ENCODE results near the gene ASIC2.

ASIC2 gene

DNA sequence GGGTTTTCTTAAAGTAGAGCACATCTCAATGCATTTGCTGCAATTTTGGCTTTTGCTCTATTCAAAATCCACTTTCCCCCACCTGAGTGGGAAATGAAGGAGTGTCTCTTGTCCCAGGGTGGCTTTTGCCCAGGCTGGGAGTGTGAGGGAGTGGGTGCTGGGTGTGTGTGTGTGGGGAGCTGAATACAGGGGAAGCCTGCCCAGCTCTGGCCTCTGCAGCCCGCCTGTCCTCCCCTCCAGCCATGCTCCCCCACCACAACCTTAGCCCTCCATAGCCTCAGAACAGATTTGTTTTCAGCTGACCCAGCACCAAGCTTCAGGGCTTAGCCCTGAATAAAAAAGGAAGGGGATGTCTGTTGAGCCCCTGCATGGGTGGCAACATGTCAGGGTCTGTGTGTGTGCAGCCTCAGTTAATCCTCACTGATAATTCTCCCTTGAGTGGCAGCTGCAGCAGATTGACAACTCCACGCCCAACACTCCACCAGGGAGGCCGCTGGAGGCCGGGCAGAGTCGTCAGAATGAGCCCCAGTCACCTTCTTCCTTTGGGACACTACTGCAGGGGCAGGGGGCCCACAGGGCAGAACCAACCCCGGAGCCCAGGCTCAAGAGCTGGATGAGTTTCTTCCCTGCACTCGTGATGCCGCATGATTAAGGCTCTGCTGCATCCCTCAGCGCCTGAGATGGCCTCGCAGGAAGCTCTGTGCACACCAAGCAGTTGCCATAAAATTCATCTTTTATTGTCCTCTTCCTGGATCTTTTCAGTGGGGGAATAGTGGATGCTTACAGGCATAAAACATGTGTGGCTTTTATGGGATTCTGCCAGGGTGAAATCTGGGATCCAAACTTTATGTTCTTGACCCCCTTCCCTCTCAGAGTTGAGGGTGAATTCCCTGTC is 246.5 kb downstream of the ASIC2 start:
- TF ChIP-seq SP1 (IDR thresholded peaks at IDR 0.05) = no peak
- no peak for TF ChIP-seq FOXA1 (IDR thresholded peaks at IDR 0.05)
- no peak for TF ChIP-seq ARNT (IDR thresholded peaks at IDR 0.05)
- TF ChIP-seq NFRKB (IDR thresholded peaks at IDR 0.05) = no peak
- TF ChIP-seq FOXK2 (IDR thresholded peaks at IDR 0.05) = no peak
- TF ChIP-seq HDGF (IDR thresholded peaks at IDR 0.05; ENCODE audit: borderline replicate concordance) = no peak
- no peak for TF ChIP-seq ELF4 (IDR thresholded peaks at IDR 0.05)
- TF ChIP-seq ZNF384 (IDR thresholded peaks at IDR 0.05) = no peak
- TF ChIP-seq SUZ12 (IDR thresholded peaks at IDR 0.05) = no peak
- TF ChIP-seq, protein P1, sequence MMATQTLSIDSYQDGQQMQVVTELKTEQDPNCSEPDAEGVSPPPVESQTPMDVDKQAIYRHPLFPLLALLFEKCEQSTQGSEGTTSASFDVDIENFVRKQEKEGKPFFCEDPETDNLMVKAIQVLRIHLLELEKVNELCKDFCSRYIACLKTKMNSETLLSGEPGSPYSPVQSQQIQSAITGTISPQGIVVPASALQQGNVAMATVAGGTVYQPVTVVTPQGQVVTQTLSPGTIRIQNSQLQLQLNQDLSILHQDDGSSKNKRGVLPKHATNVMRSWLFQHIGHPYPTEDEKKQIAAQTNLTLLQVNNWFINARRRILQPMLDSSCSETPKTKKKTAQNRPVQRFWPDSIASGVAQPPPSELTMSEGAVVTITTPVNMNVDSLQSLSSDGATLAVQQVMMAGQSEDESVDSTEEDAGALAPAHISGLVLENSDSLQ (IDR thresholded peaks at IDR 0.05) = no peak
- TF ChIP-seq TARDBP (IDR thresholded peaks at IDR 0.05) = no peak
- no peak for TF ChIP-seq LEF1 (IDR thresholded peaks at IDR 0.05; ENCODE audit: borderline replicate concordance)
- TF ChIP-seq CTBP1 (IDR thresholded peaks at IDR 0.05; ENCODE audit: borderline replicate concordance) = no peak
- TF ChIP-seq BHLHE40 (IDR thresholded peaks at IDR 0.05; ENCODE audit: borderline replicate concordance) = no peak
- no peak for TF ChIP-seq FOXM1 (IDR thresholded peaks at IDR 0.05; ENCODE audit: borderline replicate concordance)
- no peak for TF ChIP-seq L3MBTL2 (conservative IDR thresholded peaks at IDR 0.05)
- DNase-seq (ENCODE audit: extremely low spot score) = no peak
- ChIA-PET POLR2A (no interaction called here), CTCF (interaction anchor here (1.1 kb wide), 1 partner anchor 9 kb away, joined by 3 read pairs; no protein-coding TSS in a partner anchor)

DNA sequence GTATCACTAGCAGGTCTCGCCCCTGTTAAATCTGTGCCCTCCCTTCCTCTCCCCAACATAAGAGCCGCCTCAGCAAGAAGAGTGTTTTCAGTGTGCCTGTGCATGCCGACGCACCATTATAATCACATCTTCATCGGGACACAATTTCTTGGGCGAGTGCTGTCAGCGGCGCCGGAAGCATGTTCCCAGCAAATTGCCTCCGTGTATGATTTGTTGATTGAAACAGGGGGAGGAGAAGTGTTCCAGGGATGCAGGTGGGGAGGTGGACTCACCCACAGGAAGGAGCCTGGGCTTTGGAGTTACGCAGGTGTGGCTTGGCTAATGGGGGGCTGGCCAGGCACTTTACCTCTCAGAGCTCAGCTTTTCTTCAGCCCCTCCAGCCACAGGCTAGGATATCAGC is 247.9 kb downstream of the ASIC2 start:
- TF ChIP-seq HDGF (IDR thresholded peaks at IDR 0.05; ENCODE audit: borderline replicate concordance) (no peak), FOXK2 (IDR thresholded peaks at IDR 0.05) (no peak), TARDBP (IDR thresholded peaks at IDR 0.05) (no peak), ZNF384 (IDR thresholded peaks at IDR 0.05) (no peak), SP1 (IDR thresholded peaks at IDR 0.05) (no peak), ELF4 (IDR thresholded peaks at IDR 0.05) (no peak), FOXM1 (IDR thresholded peaks at IDR 0.05; ENCODE audit: borderline replicate concordance) (no peak), FOXA1 (IDR thresholded peaks at IDR 0.05) (no peak), LEF1 (IDR thresholded peaks at IDR 0.05; ENCODE audit: borderline replicate concordance) (no peak), ARNT (IDR thresholded peaks at IDR 0.05) (no peak), NFRKB (IDR thresholded peaks at IDR 0.05) (no peak), L3MBTL2 (conservative IDR thresholded peaks at IDR 0.05) (no peak), SUZ12 (IDR thresholded peaks at IDR 0.05) (no peak), CTBP1 (IDR thresholded peaks at IDR 0.05; ENCODE audit: borderline replicate concordance) (no peak), BHLHE40 (IDR thresholded peaks at IDR 0.05; ENCODE audit: borderline replicate concordance) (no peak)
- TF ChIP-seq, protein P1 (IDR thresholded peaks at IDR 0.05) = no peak
- ChIA-PET CTCF (no interaction called here), POLR2A (no interaction called here)
- no peak for DNase-seq (ENCODE audit: extremely low spot score)

DNA sequence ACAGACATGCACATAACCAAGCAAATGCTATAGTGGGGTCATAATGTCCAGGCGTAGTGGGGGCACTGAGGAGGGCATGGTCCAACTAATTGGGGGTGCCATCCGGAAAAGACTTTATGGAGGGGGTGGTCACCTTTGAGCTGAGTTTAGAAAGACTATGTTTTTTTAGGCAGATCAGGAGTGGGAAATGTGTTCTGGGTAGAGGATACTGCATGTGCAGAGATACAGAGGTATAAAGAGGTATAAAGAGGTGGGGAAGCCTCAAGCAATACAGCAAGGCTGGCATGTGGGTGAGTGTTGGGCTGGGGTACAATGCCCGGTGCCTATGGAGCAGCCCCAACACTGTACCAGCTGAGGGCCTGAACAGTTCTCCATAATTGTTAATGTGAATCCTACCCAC is 248.3 kb downstream of the ASIC2 start:
- DNase-seq (ENCODE audit: extremely low spot score) = no peak
- ChIA-PET CTCF (no interaction called here), POLR2A (no interaction called here)
- TF ChIP-seq ZNF384 (IDR thresholded peaks at IDR 0.05) = no peak
- TF ChIP-seq LEF1 (IDR thresholded peaks at IDR 0.05; ENCODE audit: borderline replicate concordance) = no peak
- no peak for TF ChIP-seq FOXM1 (IDR thresholded peaks at IDR 0.05; ENCODE audit: borderline replicate concordance)
- TF ChIP-seq, protein P1 (IDR thresholded peaks at IDR 0.05) = no peak
- no peak for TF ChIP-seq CTBP1 (IDR thresholded peaks at IDR 0.05; ENCODE audit: borderline replicate concordance)
- TF ChIP-seq BHLHE40 (IDR thresholded peaks at IDR 0.05; ENCODE audit: borderline replicate concordance) = no peak
- no peak for TF ChIP-seq L3MBTL2 (conservative IDR thresholded peaks at IDR 0.05)
- no peak for TF ChIP-seq ARNT (IDR thresholded peaks at IDR 0.05)
- no peak for TF ChIP-seq FOXK2 (IDR thresholded peaks at IDR 0.05)
- TF ChIP-seq HDGF (IDR thresholded peaks at IDR 0.05; ENCODE audit: borderline replicate concordance) = no peak

DNA sequence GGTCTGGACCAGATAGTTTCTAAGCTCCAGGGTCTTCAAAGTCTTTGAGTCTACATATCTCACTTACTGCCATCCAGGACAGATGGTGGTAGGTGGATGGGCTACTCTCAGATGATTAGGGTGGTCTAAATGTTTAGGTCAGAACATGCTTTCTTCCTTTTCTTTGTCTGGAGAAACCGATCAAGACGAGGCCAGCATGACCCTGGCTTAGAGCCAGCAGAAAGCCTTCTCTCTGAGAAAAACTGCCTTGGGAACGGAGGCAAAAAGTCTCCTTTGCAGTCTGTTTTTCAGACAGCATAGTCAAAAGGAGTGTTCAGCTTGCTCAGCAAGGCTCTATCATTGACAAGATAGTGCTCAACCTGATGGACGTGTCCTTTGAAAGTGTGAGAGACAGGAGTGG is 252.6 kb downstream of the ASIC2 start:
- CTCF ChIA-PET = no interaction called here
- POLR2A ChIA-PET = no interaction called here
- no peak for DNase-seq (ENCODE audit: extremely low spot score)
- TF ChIP-seq FOXM1 (IDR thresholded peaks at IDR 0.05; ENCODE audit: borderline replicate concordance) (no peak), HDGF (IDR thresholded peaks at IDR 0.05; ENCODE audit: borderline replicate concordance) (no peak), SUZ12 (IDR thresholded peaks at IDR 0.05) (no peak), ZNF384 (IDR thresholded peaks at IDR 0.05) (no peak), SP1 (IDR thresholded peaks at IDR 0.05) (no peak), CTBP1 (IDR thresholded peaks at IDR 0.05; ENCODE audit: borderline replicate concordance) (no peak), ARNT (IDR thresholded peaks at IDR 0.05) (no peak), FOXK2 (IDR thresholded peaks at IDR 0.05) (no peak), NFRKB (IDR thresholded peaks at IDR 0.05) (no peak)

DNA sequence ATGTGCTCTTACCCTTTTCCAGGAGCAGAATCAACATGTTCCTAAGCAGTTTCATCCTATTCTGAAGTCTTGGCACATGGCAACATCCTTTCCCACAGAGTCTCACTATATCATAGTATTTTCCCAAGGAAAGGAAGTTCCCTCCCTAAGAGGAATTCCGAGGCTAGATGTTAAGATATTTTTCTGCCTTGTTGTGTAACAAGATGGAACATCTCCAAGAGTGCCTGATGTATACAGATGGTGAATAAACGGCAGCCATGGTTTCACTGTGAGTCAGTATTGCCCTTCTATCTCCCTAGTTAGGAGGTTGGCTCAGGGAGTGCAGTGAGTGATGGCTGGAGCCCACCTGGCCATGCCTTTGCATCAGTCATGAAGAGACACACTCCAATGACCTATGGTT is 253.2 kb downstream of the ASIC2 start:
- CTCF ChIA-PET = no interaction called here
- no peak for DNase-seq (ENCODE audit: extremely low spot score)
- POLR2A ChIA-PET = no interaction called here
- TF ChIP-seq SP1 (IDR thresholded peaks at IDR 0.05) = no peak
- TF ChIP-seq ARNT (IDR thresholded peaks at IDR 0.05) = no peak
- no peak for TF ChIP-seq BHLHE40 (IDR thresholded peaks at IDR 0.05; ENCODE audit: borderline replicate concordance)
- no peak for TF ChIP-seq SUZ12 (IDR thresholded peaks at IDR 0.05)
- TF ChIP-seq FOXK2 (IDR thresholded peaks at IDR 0.05) = no peak
- TF ChIP-seq LEF1 (IDR thresholded peaks at IDR 0.05; ENCODE audit: borderline replicate concordance) = no peak
- TF ChIP-seq ZNF384 (IDR thresholded peaks at IDR 0.05) = no peak
- TF ChIP-seq L3MBTL2 (conservative IDR thresholded peaks at IDR 0.05) = no peak
- TF ChIP-seq TARDBP (IDR thresholded peaks at IDR 0.05) = no peak

All from HEK293T (cell line).